T follicular helper cell (primary cell): ENCODE results near the gene ANAPC2.

Experiments
- DNase-seq: peaks from one replicate; pipeline ENCODE4 v3.0.0-alpha.2; 2020; ENCODE audit warnings: low read depth

Gene ANAPC2

DNA sequence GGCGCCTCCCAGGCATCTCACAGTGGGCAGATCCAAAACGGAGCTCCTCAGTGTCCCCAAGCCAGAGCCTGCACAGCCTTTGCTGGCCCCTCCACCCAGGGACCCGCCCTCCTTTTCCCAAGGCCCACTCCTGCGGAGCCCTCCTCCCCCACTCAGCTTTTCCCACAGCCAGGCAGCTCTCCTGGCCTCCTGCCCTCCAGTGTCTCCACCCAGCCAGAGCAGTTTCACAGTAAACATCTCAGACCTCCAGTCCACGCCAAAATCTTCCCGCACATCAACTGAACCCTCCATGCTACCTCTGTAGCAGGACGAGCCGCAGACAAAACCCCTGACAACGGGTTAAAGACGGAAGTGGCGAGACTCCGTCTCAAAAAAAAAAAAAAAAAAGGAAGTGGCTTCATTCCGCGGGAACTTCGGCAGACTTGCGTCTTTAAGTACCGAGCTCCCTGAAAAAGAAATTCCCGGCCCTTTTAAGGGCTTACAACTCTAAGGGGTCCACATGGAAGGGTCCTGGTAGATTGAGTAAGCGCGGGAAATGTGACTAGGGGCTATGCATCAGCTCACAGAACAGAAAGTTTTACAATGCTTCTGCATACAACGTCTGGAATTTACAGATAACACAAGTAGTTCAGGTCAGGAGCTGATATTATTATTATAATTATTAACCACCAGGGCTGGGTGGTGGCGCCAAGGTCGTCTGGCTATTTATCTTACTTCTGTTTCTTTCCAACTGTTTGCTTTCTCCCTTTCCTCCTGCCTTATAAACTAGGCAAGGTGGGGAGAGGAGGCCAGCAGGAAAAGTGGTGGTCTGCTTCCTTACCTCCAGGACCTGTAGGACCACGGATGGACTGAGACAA, 60.8 kb downstream of the ANAPC2 start:
- DNase-seq, result no peak

GRCh38 chr9:137126786-137127185, 61.6 kb downstream of the ANAPC2 start:
- DNase-seq, result no peak
